IMR-90 (cell line): ENCODE results near the gene GALNT9. TPM values are rescaled to one million over a fixed set of nuclear protein-coding genes. Genes with fewer than 3 reads are reported as not detected.

Source experiments
- ATAC-seq: fragments of 200-7000 bp; cut with Tn5 transposase; 2 replicates; pipeline ENCODE4 v1.9.1; 2020; ENCODE audit warnings: low read depth, mild to moderate bottlenecking, moderate library complexity
- BruUV-seq: library from RNA; stranded (reverse); fragments of 400-500 nt; replicated peaks from 2 replicates; lab custom pipeline; 2021; lab: Mats Ljungman, UMichigan
- CTCF ChIA-PET: fragments of 300-600 bp; formaldehyde crosslinking; extraction: SDS; loops from one replicate; lab custom pipeline; 2021; ENCODE audit warnings: antibody characterized with exemption; lab: Yijun Ruan, JAX
- POLR2A ChIA-PET: fragments of 300-600 bp; sonication (Branson Sonifier 250); formaldehyde crosslinking; loops from one replicate; lab custom pipeline; 2022; ENCODE audit warnings: antibody characterized with exemption; ENCODE audit not compliant: unreplicated experiment; lab: Charles Lee
- DNase-seq: peaks from one replicate; pipeline ENCODE4 v3.0.0; 2013
- H2AFZ ChIP-seq: replicated peaks from 2 replicates; pipeline ENCODE3; 2013; ENCODE audit warnings: low read length, mild to moderate bottlenecking; ENCODE audit not compliant: poor library complexity
- H2AK5ac ChIP-seq: 2 replicates; pipeline ENCODE4 v1.6.1; 2013; ENCODE audit warnings: low read depth, low read length, inconsistent platforms
- H2AK9ac ChIP-seq: replicated peaks from 2 replicates; pipeline ENCODE3; 2013; ENCODE audit warnings: mild to moderate bottlenecking, low read depth, low read length, moderate library complexity; ENCODE audit not compliant: poor library complexity
- H2BK120ac ChIP-seq: 2 replicates; pipeline ENCODE4 v1.6.1; 2013; ENCODE audit warnings: low read depth, low read length, inconsistent platforms
- H2BK15ac ChIP-seq: 3 replicates; pipeline ENCODE4 v1.6.1; 2013; ENCODE audit warnings: low read depth, low read length, inconsistent platforms
- H2BK20ac ChIP-seq: 2 replicates; pipeline ENCODE4 v1.6.1; 2013; ENCODE audit warnings: low read depth, mild to moderate bottlenecking, inconsistent platforms, low read length, moderate library complexity
- H2BK5ac ChIP-seq: 2 replicates; pipeline ENCODE4 v1.6.1; 2013; ENCODE audit warnings: mild to moderate bottlenecking, low read depth, low read length, inconsistent platforms; ENCODE audit not compliant: poor library complexity, severe bottlenecking
- H3K14ac ChIP-seq: replicated peaks from 2 replicates; pipeline ENCODE4 v1.6.1; 2013; ENCODE audit warnings: low read depth, low read length, inconsistent platforms
- H3K18ac ChIP-seq: 2 replicates; pipeline ENCODE4 v1.6.1; 2013; ENCODE audit warnings: low read depth, low read length, control low read depth
- H3K23ac ChIP-seq: 2 replicates; pipeline ENCODE4 v1.6.1; 2013; ENCODE audit warnings: low read depth, low read length, inconsistent platforms
- H3K27ac ChIP-seq: 2 replicates; pipeline ENCODE4 v1.5.1; 2013; ENCODE audit warnings: mild to moderate bottlenecking, control low read depth, low read length; ENCODE audit not compliant: insufficient read depth
- H3K27me3 ChIP-seq: 2 replicates; pipeline ENCODE4 v1.6.1; 2013; ENCODE audit warnings: low read length; ENCODE audit not compliant: control insufficient read depth, insufficient read depth
- H3K36me3 ChIP-seq: 2 replicates; pipeline ENCODE4 v1.6.1; 2013; ENCODE audit warnings: low read length, mixed read lengths; ENCODE audit not compliant: control insufficient read depth, insufficient read depth
- H3K4ac ChIP-seq: 2 replicates; pipeline ENCODE4 v1.6.1; 2013; ENCODE audit warnings: low read depth, low read length, inconsistent platforms
- H3K4me1 ChIP-seq: 2 replicates; pipeline ENCODE4 v1.6.1; 2013; ENCODE audit warnings: low read length, mixed read lengths; ENCODE audit not compliant: control insufficient read depth, insufficient read depth
- H3K4me2 ChIP-seq: 2 replicates; pipeline ENCODE4 v1.6.1; 2013; ENCODE audit warnings: low read depth, mild to moderate bottlenecking, control low read depth, low read length, moderate library complexity
- H3K4me3 ChIP-seq: 2 replicates; pipeline ENCODE4 v1.5.1; 2013; ENCODE audit warnings: low read depth, mild to moderate bottlenecking, control low read depth, low read length, moderate library complexity; ENCODE audit not compliant: insufficient read depth
- H3K56ac ChIP-seq: 2 replicates; pipeline ENCODE4 v1.6.1; 2013; ENCODE audit warnings: low read length, inconsistent platforms; ENCODE audit not compliant: insufficient read depth; ENCODE audit errors: extremely low read depth
- H3K79me1 ChIP-seq, 2 experiments: 2 replicates each; pipeline ENCODE4 v1.6.1; 2013; ENCODE audit warnings: low read length in 2 of 2, inconsistent platforms in 1 of 2, low read depth in 1 of 2
- H3K9ac ChIP-seq: 2 replicates; pipeline ENCODE4 v1.6.1; 2013; ENCODE audit warnings: low read depth, low read length, control low read depth
- H3K9me1 ChIP-seq: 2 replicates; pipeline ENCODE4 v1.6.1; 2013; ENCODE audit warnings: low read length, inconsistent platforms; ENCODE audit not compliant: insufficient read depth
- H3K9me3 ChIP-seq: 2 replicates; pipeline ENCODE4 v1.6.1; 2013; ENCODE audit warnings: low read length; ENCODE audit not compliant: control insufficient read depth, insufficient read depth
- H4K20me1 ChIP-seq: 2 replicates; pipeline ENCODE4 v1.6.1; 2013; ENCODE audit warnings: low read length, inconsistent platforms; ENCODE audit not compliant: insufficient read depth
- H4K5ac ChIP-seq: 2 replicates; pipeline ENCODE4 v1.6.1; 2013; ENCODE audit warnings: mild to moderate bottlenecking, low read depth, low read length, control low read depth
- H4K8ac ChIP-seq, 2 experiments: 2 replicates each; pipeline ENCODE4 v1.6.1; 2013; ENCODE audit warnings: low read depth in 2 of 2, low read length in 2 of 2, control low read depth in 1 of 2, inconsistent platforms in 1 of 2
- H4K91ac ChIP-seq: 2 replicates; pipeline ENCODE4 v1.6.1; 2013; ENCODE audit warnings: low read depth, low read length, inconsistent platforms; ENCODE audit not compliant: insufficient read depth
- BHLHE40 ChIP-seq: fragments of 150-350 bp; IDR thresholded peaks from 2 replicates; pipeline ENCODE4 v1.6.1; 2016; ENCODE audit warnings: mild to moderate bottlenecking, low read depth, low read length
- CEBPB ChIP-seq: IDR thresholded peaks from 2 replicates; pipeline ENCODE4 v1.6.1; 2012; ENCODE audit warnings: low read depth, low read length, improper control_type of control experiment
- CTCF ChIP-seq: conservative IDR thresholded peaks from 2 replicates; pipeline ENCODE4 v1.5.1; 2012; ENCODE audit warnings: mild to moderate bottlenecking, low read depth, low read length, improper control_type of control experiment
- MAFK ChIP-seq: IDR thresholded peaks from 2 replicates; pipeline ENCODE4 v1.6.1; 2012; ENCODE audit warnings: low read depth, low read length, improper control_type of control experiment
- MAZ ChIP-seq: IDR thresholded peaks from 2 replicates; pipeline ENCODE4 v1.6.1; 2012; ENCODE audit warnings: low read depth, mild to moderate bottlenecking, low read length, improper control_type of control experiment, moderate library complexity, borderline replicate concordance
- MXI1 ChIP-seq: IDR thresholded peaks from 2 replicates; pipeline ENCODE4 v1.6.1; 2012; ENCODE audit warnings: low read depth, mild to moderate bottlenecking, low read length, moderate library complexity, borderline replicate concordance
- NFE2L2 ChIP-seq: fragments of 150-350 bp; IDR thresholded peaks from 2 replicates; pipeline ENCODE4 v1.6.1; 2016; ENCODE audit warnings: low read depth, mild to moderate bottlenecking, low read length
- POLR2A ChIP-seq: IDR thresholded peaks from 2 replicates; pipeline ENCODE4 v1.6.1; 2012; ENCODE audit warnings: mild to moderate bottlenecking, low read depth, low read length
- RAD21 ChIP-seq: IDR thresholded peaks from 2 replicates; pipeline ENCODE4 v1.6.1; 2012; ENCODE audit warnings: low read length, improper control_type of control experiment
- RCOR1 ChIP-seq: IDR thresholded peaks from 2 replicates; pipeline ENCODE4 v1.6.1; 2012; ENCODE audit warnings: mild to moderate bottlenecking, low read length, improper control_type of control experiment; ENCODE audit not compliant: insufficient replicate concordance
- RFX5 ChIP-seq: IDR thresholded peaks from 2 replicates; pipeline ENCODE4 v1.8.0; 2012; ENCODE audit warnings: low read depth, mild to moderate bottlenecking, low read length, moderate library complexity
- SMC3 ChIP-seq: fragments of 150-350 bp; IDR thresholded peaks from 2 replicates; pipeline ENCODE4 v1.6.1; 2016; ENCODE audit warnings: low read depth, mild to moderate bottlenecking, antibody characterized with exemption, low read length, moderate library complexity
- WGBS, 2 experiments: methylation state at CpG; one replicate each; pipeline versions ENCODE4 v1.1.5 to v1.1.7; 2013; ENCODE audit warnings: missing lambda C conversion rate in 2 of 2; ENCODE audit not compliant: insufficient read length in 1 of 2; ENCODE audit errors: extremely low coverage in 2 of 2; 5-methylcytosine and 5-hydroxymethylcytosine counted together
- dilution Hi-C: fragments of 300-500 bp; cut with HindIII; formaldehyde crosslinking; loops from one replicate; pipeline ENCODE4 v1.14.3; 2018; ENCODE audit warnings: low sequenced_read_pairs; ENCODE audit not compliant: unreplicated experiment
- in situ Hi-C: fragments of 300-500 bp; cut with MboI; formaldehyde crosslinking; loops from 3 replicates; pipeline ENCODE4 v1.14.3; 2019; ENCODE audit warnings: low sequenced_read_pairs, inconsistent platforms, mixed read lengths
- intact Hi-C: fragments of 100-400 bp; cut with micrococcal nuclease; formaldehyde crosslinking; loops from 2 replicates; pipeline ENCODE4 v1.10.0; 2022
- polyA plus RNA-seq, 3 experiments: library from polyadenylated mRNA; depleted of rRNA; stranded (reverse); fragments of >200 nt; gene quantifications; 2 replicates each; pipeline ENCODE4 v1.2.3, GENCODE V29; 2012; ENCODE audit warnings: low replicate concordance in 1 of 3
- total RNA-seq: library from RNA; depleted of rRNA; stranded (reverse); fragments of >200 nt; gene quantifications from 2 replicates; pipeline ENCODE4 v1.2.3, GENCODE V29; 2012
- TF ChIP-seq, protein P1 (sequence below): fragments of 150-350 bp; IDR thresholded peaks from 2 replicates; pipeline ENCODE4 v1.6.1; 2017; ENCODE audit warnings: mild to moderate bottlenecking, antibody characterized with exemption, low read length, low read depth

The GALNT9 gene
- total and polyA plus RNA-seq, 2 of the 4 experiments (the other 2 are of a cell fraction): under 0.01 to 0.12 TPM

GRCh38 chr12:132263061-132263360, 66.4 kb downstream of the GALNT9 start:
- no peak overlapping the region for H4K5ac ChIP-seq
- no peak overlapping the region for H4K8ac ChIP-seq
- H2AK5ac ChIP-seq: no peak overlapping the region
- no peak overlapping the region for H3K56ac ChIP-seq
- no peaks in the 10 kb centered on the region for H4K20me1 ChIP-seq
- ATAC-seq: no peak
- no peak for DNase-seq
- H3K79me1 ChIP-seq: no peaks in the 10 kb centered on the region
- no peaks in the 10 kb centered on the region for H3K9me1 ChIP-seq
- H3K23ac ChIP-seq: no peak overlapping the region
- ChIA-PET POLR2A (no interaction called here), CTCF (no interaction called here)
- H3K9ac ChIP-seq: no peak overlapping the region
- H2BK5ac ChIP-seq: no peak overlapping the region
- in situ Hi-C loops (no loop called here), dilution Hi-C loops (no loop called here), intact Hi-C loops (no loop called here)
- no TSS peak for BruUV-seq
- 93% methylated on average over 2 of the region's 8 CpGs; no CpG with 5 or more reads in 1 of the 2 experiments for WGBS, 2 experiments
- H2BK120ac ChIP-seq: no peak overlapping the region
- TF ChIP-seq CEBPB: no peak
- TF ChIP-seq, protein P1, sequence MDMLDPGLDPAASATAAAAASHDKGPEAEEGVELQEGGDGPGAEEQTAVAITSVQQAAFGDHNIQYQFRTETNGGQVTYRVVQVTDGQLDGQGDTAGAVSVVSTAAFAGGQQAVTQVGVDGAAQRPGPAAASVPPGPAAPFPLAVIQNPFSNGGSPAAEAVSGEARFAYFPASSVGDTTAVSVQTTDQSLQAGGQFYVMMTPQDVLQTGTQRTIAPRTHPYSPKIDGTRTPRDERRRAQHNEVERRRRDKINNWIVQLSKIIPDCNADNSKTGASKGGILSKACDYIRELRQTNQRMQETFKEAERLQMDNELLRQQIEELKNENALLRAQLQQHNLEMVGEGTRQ: no peak
- TF ChIP-seq RAD21: no peak
- TF ChIP-seq BHLHE40: no peak
- TF ChIP-seq RCOR1: no peak
- TF ChIP-seq NFE2L2: no peak
- no peak for TF ChIP-seq SMC3
- no peak for TF ChIP-seq MAFK
- no peak for TF ChIP-seq MXI1
- TF ChIP-seq RFX5: no peak
- no peak for TF ChIP-seq CTCF
- no peak for TF ChIP-seq POLR2A
- TF ChIP-seq MAZ: no peak
- no peaks in the 10 kb centered on the region for H3K4me1 ChIP-seq
- no peak overlapping the region for H3K18ac ChIP-seq
- H3K27me3 ChIP-seq: no peaks in the 10 kb centered on the region
- H3K4me2 ChIP-seq: no peak overlapping the region
- peaks cover 5% of the 10 kb centered on the region; the same call in 1 of the 2 replicates for H3K9me3 ChIP-seq
- H3K4me3 ChIP-seq: no peak overlapping the region
- no peak overlapping the region for H2AFZ ChIP-seq
- H2BK15ac ChIP-seq: no peak overlapping the region
- H3K4ac ChIP-seq: no peak overlapping the region
- no peak overlapping the region for H2AK9ac ChIP-seq
- H3K14ac ChIP-seq: no peak overlapping the region
- H3K36me3 ChIP-seq: no peaks in the 10 kb centered on the region
- no peak overlapping the region for H3K27ac ChIP-seq
- no peak overlapping the region for H4K91ac ChIP-seq
- no peak overlapping the region for H2BK20ac ChIP-seq
